GM18909 (cell line): ENCODE measurements around the gene ATP8B2.
"Not testable (repeated sequence)": the region's sequence is repeated elsewhere in the genome, so short reads cannot be mapped to it uniquely, and the experiment has no call there.

Source experiments
- ATAC-seq: cut with Tn5 transposase; IDR thresholded peaks from one replicate; pipeline ENCODE4 v1.9.1; 2021; ENCODE audit warnings: mild to moderate bottlenecking; ENCODE audit not compliant: unreplicated experiment, poor library complexity

The ATP8B2 gene

GRCh38 chr1:154324669-154325582 lies at the start of gene ATP8B2:
ATP8B2 (plus strand) TSS chr1:154325525; CDS start chr1:154328142, 2,617 bp downstream.
- peak; percentile 49 for ATAC-seq

- ATAC-seq: no peak
Observed at GRCh38 chr1:154276797-154277196, 48.5 kb upstream of the ATP8B2 start.

GRCh38 chr1:154287591-154287990 lies 37.7 kb upstream of the ATP8B2 start:
- not testable (repeated sequence) for ATAC-seq

GRCh38 chr1:154288661-154289060 lies 36.7 kb upstream of the ATP8B2 start:
- no peak for ATAC-seq

GRCh38 chr1:154290921-154291320 lies 34.4 kb upstream of the ATP8B2 start:
- no peak for ATAC-seq

GRCh38 chr1:154295408-154296235 lies 29.7 kb upstream of the ATP8B2 start:
- no peak for ATAC-seq

GRCh38 chr1:154301582-154301981 lies 23.7 kb upstream of the ATP8B2 start:
- no peak for ATAC-seq

- no peak for ATAC-seq
Observed at GRCh38 chr1:154304664-154305337, 20.5 kb upstream of the ATP8B2 start.

GRCh38 chr1:154306151-154306550 lies 19.2 kb upstream of the ATP8B2 start:
- no peak for ATAC-seq

- ATAC-seq: not testable (repeated sequence)
Observed at GRCh38 chr1:154307670-154308270, 17.6 kb upstream of the ATP8B2 start.

- not testable (repeated sequence) for ATAC-seq
Observed at GRCh38 chr1:154309136-154309535, 16.2 kb upstream of the ATP8B2 start.

GRCh38 chr1:154312229-154313065 lies 12.9 kb upstream of the ATP8B2 start:
- not testable (repeated sequence) for ATAC-seq

GRCh38 chr1:154313066-154313356 lies 12.3 kb upstream of the ATP8B2 start:
- ATAC-seq: no peak

GRCh38 chr1:154314226-154314625 lies 11.1 kb upstream of the ATP8B2 start:
- not testable (repeated sequence) for ATAC-seq

- no peak for ATAC-seq
Observed at GRCh38 chr1:154316704-154317103, 8.6 kb upstream of the ATP8B2 start.

- ATAC-seq: no peak
Observed at GRCh38 chr1:154318386-154318785, 6.9 kb upstream of the ATP8B2 start.

GRCh38 chr1:154320882-154321608 lies 4.3 kb upstream of the ATP8B2 start, which contains the start of gene AQP10:
AQP10 (plus strand) TSS chr1:154321093; CDS start chr1:154321156, 63 bp downstream.
- ATAC-seq: no peak

GRCh38 chr1:154321609-154321934 lies 3.8 kb upstream of the ATP8B2 start:
- ATAC-seq: not testable (repeated sequence)

GRCh38 chr1:154323493-154323892 lies 1.8 kb upstream of the ATP8B2 start:
- no peak for ATAC-seq
